Cardiac muscle cell (in vitro differentiated cells and primary cell): Measurements from ENCODE around the gene THOC6. TPM values are rescaled to one million over a fixed set of nuclear protein-coding genes. Genes with fewer than 3 reads are reported as not detected.

Source experiments
- DNase-seq, 2 donors: peaks; one replicate each; pipeline versions ENCODE4 v3.0.0 to v3.0.0-alpha.2; 2010 to 2017; ENCODE audit warnings: low read depth in 1 of 2, low spot score in 1 of 2
- H3K27ac ChIP-seq: fragments of 200-600 bp; sonication (generic); 2 replicates; pipeline ENCODE4 v1.5.1; 2016
- H3K27me3 ChIP-seq: fragments of 200-600 bp; sonication (generic); 2 replicates; pipeline ENCODE4 v1.6.0; 2016; ENCODE audit warnings: control low read depth
- H3K36me3 ChIP-seq: fragments of 200-600 bp; sonication (generic); 2 replicates; pipeline ENCODE4 v1.5.1; 2016; ENCODE audit warnings: control low read depth
- H3K4me1 ChIP-seq: fragments of 200-600 bp; sonication (generic); 2 replicates; pipeline ENCODE4 v1.8.1; 2017; ENCODE audit warnings: low read depth, mild to moderate bottlenecking, mixed run types
- H3K4me3 ChIP-seq: fragments of 200-600 bp; sonication (generic); 2 replicates; pipeline ENCODE4 v1.5.1; 2016; ENCODE audit warnings: mild to moderate bottlenecking
- H3K9me3 ChIP-seq: fragments of 200-600 bp; sonication (generic); 2 replicates; pipeline ENCODE4 v1.5.1; 2017; ENCODE audit warnings: low read depth, mild to moderate bottlenecking, control low read depth
- CTCF ChIP-seq: IDR thresholded peaks from 2 replicates; pipeline ENCODE4 v1.5.1; 2012; ENCODE audit warnings: low read depth, mild to moderate bottlenecking, low read length
- polyA plus RNA-seq: library from polyadenylated mRNA; unstranded; fragments of >200 nt; fragmentation: Nextera tagmentation; extraction: Ambion mirVana; gene quantifications from 2 replicates; pipeline ENCODE4 v1.2.1, GENCODE V29; 2016
- total RNA-seq: library from RNA; depleted of rRNA; stranded (reverse); fragments of >200 nt; gene quantifications from 2 replicates; pipeline ENCODE4 v1.2.3, GENCODE V29; 2016

The THOC6 gene
- total and polyA plus RNA-seq, 2 experiments from 2014 or later: 36.9 to 61.3 TPM

DNA sequence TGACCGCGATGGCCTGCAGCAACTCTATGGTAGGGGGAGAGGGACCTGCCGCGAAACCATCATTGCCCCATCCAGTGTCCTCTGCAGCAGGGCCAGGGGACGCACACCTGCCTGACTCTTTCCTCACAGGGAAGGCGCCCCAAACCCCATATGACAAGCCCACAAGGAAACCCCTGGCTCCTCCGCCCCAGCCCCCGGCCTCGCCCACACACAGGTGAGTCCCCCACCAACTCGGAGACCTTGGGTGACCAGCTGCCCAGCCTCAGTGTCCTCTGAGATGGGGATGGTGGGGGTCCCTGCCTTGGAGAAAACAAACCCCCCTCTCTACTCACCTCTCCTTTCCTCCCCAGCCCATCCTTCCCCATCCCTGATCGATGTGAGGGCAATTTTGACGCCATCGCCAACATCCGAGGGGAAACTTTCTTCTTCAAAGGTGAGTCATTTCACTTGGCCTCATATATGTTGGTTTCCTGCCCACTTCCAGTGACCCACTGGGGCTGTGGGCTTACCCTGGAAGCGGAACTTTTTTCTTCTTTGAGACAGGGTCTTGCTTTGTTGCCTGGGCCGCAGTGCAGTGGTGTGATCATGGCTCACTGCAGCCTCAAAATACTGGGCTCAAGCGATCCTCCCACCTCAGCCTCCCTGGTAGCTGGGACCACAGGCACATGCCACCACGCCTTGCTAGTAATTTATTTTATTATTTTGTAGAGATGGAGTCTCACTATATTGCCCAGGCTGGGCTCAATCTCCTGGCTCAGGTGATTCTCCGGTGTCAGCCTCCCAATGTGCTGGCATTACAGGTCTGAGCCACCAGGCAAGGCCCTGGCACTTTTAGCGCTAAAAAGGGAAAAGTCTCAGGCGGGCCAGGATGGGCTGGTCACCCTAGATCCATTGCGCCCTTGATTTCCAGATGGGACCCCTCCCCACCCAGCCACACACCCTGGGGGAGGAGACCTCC is 33.6 kb downstream of the THOC6 start:
- no peak overlapping the region for H3K4me3 ChIP-seq
- H3K4me1 ChIP-seq: no peaks in the 10 kb centered on the region
- no peak for TF ChIP-seq CTCF
- H3K27ac ChIP-seq: no peak overlapping the region
- peaks cover 2% of the 10 kb centered on the region for H3K27me3 ChIP-seq
- no peaks in the 10 kb centered on the region for H3K9me3 ChIP-seq
- DNase-seq: no peak
- H3K36me3 ChIP-seq: no peaks in the 10 kb centered on the region

DNA sequence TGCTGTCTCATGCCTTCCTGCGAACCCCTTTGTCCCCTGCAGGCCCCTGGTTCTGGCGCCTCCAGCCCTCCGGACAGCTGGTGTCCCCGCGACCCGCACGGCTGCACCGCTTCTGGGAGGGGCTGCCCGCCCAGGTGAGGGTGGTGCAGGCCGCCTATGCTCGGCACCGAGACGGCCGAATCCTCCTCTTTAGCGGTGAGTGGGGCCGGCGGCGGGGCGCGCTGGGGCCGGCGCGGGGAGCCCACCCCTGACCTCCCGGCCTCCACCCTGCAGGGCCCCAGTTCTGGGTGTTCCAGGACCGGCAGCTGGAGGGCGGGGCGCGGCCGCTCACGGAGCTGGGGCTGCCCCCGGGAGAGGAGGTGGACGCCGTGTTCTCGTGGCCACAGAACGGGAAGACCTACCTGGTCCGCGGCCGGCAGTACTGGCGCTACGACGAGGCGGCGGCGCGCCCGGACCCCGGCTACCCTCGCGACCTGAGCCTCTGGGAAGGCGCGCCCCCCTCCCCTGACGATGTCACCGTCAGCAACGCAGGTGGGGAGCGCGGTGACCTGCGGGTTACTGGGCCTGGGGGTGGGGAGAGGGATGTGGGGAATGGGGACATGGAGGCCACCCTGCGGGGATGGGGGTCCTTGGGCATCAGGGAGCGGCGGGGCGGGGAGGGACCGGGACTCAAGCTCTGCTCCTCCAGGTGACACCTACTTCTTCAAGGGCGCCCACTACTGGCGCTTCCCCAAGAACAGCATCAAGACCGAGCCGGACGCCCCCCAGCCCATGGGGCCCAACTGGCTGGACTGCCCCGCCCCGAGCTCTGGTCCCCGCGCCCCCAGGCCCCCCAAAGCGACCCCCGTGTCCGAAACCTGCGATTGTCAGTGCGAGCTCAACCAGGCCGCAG is 34.5 kb downstream of the THOC6 start:
- peak overlapping the region; percentile 93 for H3K4me3 ChIP-seq
- no peaks in the 10 kb centered on the region for H3K9me3 ChIP-seq
- no peaks in the 10 kb centered on the region for H3K36me3 ChIP-seq
- peaks cover 2% of the 10 kb centered on the region for H3K27me3 ChIP-seq
- H3K4me1 ChIP-seq: no peaks in the 10 kb centered on the region
- no peak overlapping the region for H3K27ac ChIP-seq
- no peak for TF ChIP-seq CTCF
- DNase-seq: peak; percentile 31 to 59

- H3K27me3 ChIP-seq: peaks cover 2% of the 10 kb centered on the region
- H3K9me3 ChIP-seq: no peaks in the 10 kb centered on the region
- peak; percentile 93 for DNase-seq
- H3K4me3 ChIP-seq: peak overlapping the region; percentile 93
- H3K27ac ChIP-seq: peak overlapping the region; percentile 44
- TF ChIP-seq CTCF: peak; percentile 61
- H3K4me1 ChIP-seq: no peaks in the 10 kb centered on the region
- H3K36me3 ChIP-seq: no peaks in the 10 kb centered on the region
Observed at GRCh38 chr16:3059041-3059722, 35.3 kb downstream of the THOC6 start.

DNA sequence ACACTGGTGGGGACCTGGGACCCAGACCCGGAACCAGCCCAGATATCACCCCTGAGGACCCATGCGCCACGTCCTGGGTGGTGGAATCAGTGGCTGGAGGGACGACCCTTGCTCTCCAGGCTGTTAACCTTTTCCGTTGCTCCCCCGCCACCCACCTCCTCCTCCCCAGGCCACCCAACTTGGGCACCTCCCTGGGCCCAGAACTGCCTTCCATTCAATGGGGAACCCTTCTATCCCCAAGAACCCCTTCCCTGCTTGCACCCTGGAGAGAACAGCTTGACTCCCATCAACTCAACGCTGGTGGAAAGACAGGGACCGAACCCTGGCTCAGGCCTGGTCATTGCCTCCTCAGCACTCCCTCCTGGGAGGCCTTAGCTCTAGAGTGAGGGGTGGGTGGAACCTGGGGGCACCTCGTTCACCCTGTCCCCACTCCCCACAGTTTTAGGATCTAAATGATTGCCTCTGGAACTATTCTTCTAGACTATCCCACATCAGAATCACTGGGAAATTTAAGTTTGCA is 35.9 kb downstream of the THOC6 start:
- H3K4me3 ChIP-seq: peak overlapping the region; percentile 93
- DNase-seq: no peak
- peak overlapping the region; percentile 44 for H3K27ac ChIP-seq
- H3K9me3 ChIP-seq: no peaks in the 10 kb centered on the region
- no peaks in the 10 kb centered on the region for H3K36me3 ChIP-seq
- H3K4me1 ChIP-seq: no peaks in the 10 kb centered on the region
- TF ChIP-seq CTCF: no peak
- H3K27me3 ChIP-seq: peaks cover 2% of the 10 kb centered on the region
